H9 (cell line): ENCODE measurements around the gene USP40. TPM values are rescaled to one million over a fixed set of nuclear protein-coding genes. Genes with fewer than 3 reads are reported as not detected.

Experiments
- DNase-seq: peaks from one replicate; pipeline ENCODE4 v3.0.0-alpha.2; 2017
- H2AFZ ChIP-seq: one replicate; pipeline ENCODE4 v1.6.1; 2013; ENCODE audit warnings: mild to moderate bottlenecking, low read length, control low read depth, moderate library complexity
- H2AK5ac ChIP-seq: 2 replicates; pipeline ENCODE4 v1.6.1; 2013; ENCODE audit warnings: low read length, control low read depth, mixed read lengths; ENCODE audit not compliant: insufficient read length
- H2BK120ac ChIP-seq: one replicate; pipeline ENCODE4 v1.6.1; 2013; ENCODE audit warnings: low read depth, mild to moderate bottlenecking, low read length, control low read depth, inconsistent platforms; ENCODE audit not compliant: poor library complexity, severe bottlenecking
- H2BK12ac ChIP-seq: 2 replicates; pipeline ENCODE4 v1.6.1; 2013; ENCODE audit warnings: low read length, control low read depth, mixed read lengths, low read depth; ENCODE audit not compliant: insufficient read length
- H2BK15ac ChIP-seq: 2 replicates; pipeline ENCODE4 v1.6.1; 2013; ENCODE audit warnings: low read depth, low read length, control low read depth
- H2BK20ac ChIP-seq: one replicate; pipeline ENCODE4 v1.6.1; 2013; ENCODE audit warnings: low read depth, mild to moderate bottlenecking, low read length, control low read depth, inconsistent platforms; ENCODE audit not compliant: poor library complexity, severe bottlenecking
- H2BK5ac ChIP-seq: 2 replicates; pipeline ENCODE4 v1.6.1; 2013; ENCODE audit warnings: low read length, control low read depth, mixed read lengths; ENCODE audit not compliant: insufficient read length
- H3K14ac ChIP-seq: 2 replicates; pipeline ENCODE4 v1.6.1; 2013; ENCODE audit warnings: low read length, control low read depth; ENCODE audit not compliant: insufficient read depth
- H3K18ac ChIP-seq: 2 replicates; pipeline ENCODE4 v1.6.1; 2013; ENCODE audit warnings: low read depth, mild to moderate bottlenecking, mixed read lengths, low read length, control low read depth; ENCODE audit not compliant: insufficient read length
- H3K23ac ChIP-seq: 2 replicates; pipeline ENCODE4 v1.6.1; 2013; ENCODE audit warnings: low read length, control low read depth, mixed read lengths, low read depth; ENCODE audit not compliant: insufficient read length
- H3K23me2 ChIP-seq: 2 replicates; pipeline ENCODE4 v1.6.1; 2013; ENCODE audit warnings: low read depth, mild to moderate bottlenecking, mixed read lengths, low read length, control low read depth; ENCODE audit not compliant: insufficient read length, poor library complexity, severe bottlenecking
- H3K27ac ChIP-seq: 2 replicates; pipeline ENCODE4 v1.5.1; 2013; ENCODE audit warnings: low read length, control low read depth, mixed read lengths, low read depth; ENCODE audit not compliant: insufficient read length
- H3K27me3 ChIP-seq: 2 replicates; pipeline ENCODE4 v1.6.1; 2013; ENCODE audit warnings: low read length, control low read depth, inconsistent platforms; ENCODE audit not compliant: insufficient read depth
- H3K4ac ChIP-seq: 2 replicates; pipeline ENCODE4 v1.6.1; 2013; ENCODE audit warnings: low read depth, mild to moderate bottlenecking, control low read depth, inconsistent platforms, low read length, moderate library complexity
- H3K4me1 ChIP-seq: 2 replicates; pipeline ENCODE4 v1.6.1; 2013; ENCODE audit warnings: low read length, control low read depth, inconsistent platforms; ENCODE audit not compliant: insufficient read depth
- H3K4me2 ChIP-seq: 2 replicates; pipeline ENCODE4 v1.6.1; 2013; ENCODE audit warnings: low read length, control low read depth, mixed read lengths; ENCODE audit not compliant: insufficient read length, insufficient read depth
- H3K56ac ChIP-seq: 2 replicates; pipeline ENCODE4 v1.6.1; 2013; ENCODE audit warnings: low read depth, mild to moderate bottlenecking, mixed read lengths, low read length, control low read depth; ENCODE audit not compliant: insufficient read length
- H3K79me1 ChIP-seq: 2 replicates; pipeline ENCODE4 v1.6.1; 2013; ENCODE audit warnings: low read depth, mild to moderate bottlenecking, moderate library complexity, low read length, control low read depth, inconsistent platforms; ENCODE audit not compliant: insufficient read depth, poor library complexity, severe bottlenecking
- H3K79me2 ChIP-seq: 2 replicates; pipeline ENCODE4 v1.6.1; 2013; ENCODE audit warnings: low read length, control low read depth, inconsistent platforms; ENCODE audit not compliant: insufficient read depth
- H3K9ac ChIP-seq: 2 replicates; pipeline ENCODE4 v1.6.1; 2013; ENCODE audit warnings: low read length, control low read depth, mixed read lengths; ENCODE audit not compliant: insufficient read length; ENCODE audit errors: extremely low read depth
- H3K9me3 ChIP-seq: one replicate; pipeline ENCODE4 v1.6.1; 2013; ENCODE audit warnings: low read depth, low read length, inconsistent platforms; ENCODE audit not compliant: control insufficient read depth
- H3T11ph ChIP-seq: one replicate; pipeline ENCODE4 v1.6.1; 2013; ENCODE audit warnings: mild to moderate bottlenecking, low read length, control low read depth, inconsistent platforms
- H4K20me1 ChIP-seq: one replicate; pipeline ENCODE4 v1.6.1; 2013; ENCODE audit not compliant: control insufficient read depth, insufficient read length, insufficient read depth
- H4K5ac ChIP-seq: 2 replicates; pipeline ENCODE4 v1.6.1; 2013; ENCODE audit warnings: low read depth, mild to moderate bottlenecking, mixed read lengths, low read length, control low read depth; ENCODE audit not compliant: insufficient read length
- H4K8ac ChIP-seq: replicated peaks from 2 replicates; pipeline ENCODE4 v1.6.1; 2013; ENCODE audit warnings: low read length, control low read depth, mixed read lengths, low read depth; ENCODE audit not compliant: insufficient read length
- H4K91ac ChIP-seq: 2 replicates; pipeline ENCODE4 v1.6.1; 2013; ENCODE audit warnings: low read depth, mild to moderate bottlenecking, moderate library complexity, mixed read lengths, low read length, control low read depth; ENCODE audit not compliant: insufficient read length
- H3K27ac Mint-ChIP-seq, 3 experiments: 2 replicates in 2 of 3; 3 replicates in 1 of 3; pipeline ENCODE4 v1.8.0; 2020 to 2021; ENCODE audit warnings: mixed read lengths in 3 of 3, mild to moderate bottlenecking in 1 of 3, moderate library complexity in 1 of 3
- H3K27me3 Mint-ChIP-seq: 2 replicates; pipeline ENCODE4 v1.8.0; 2021; ENCODE audit warnings: low read depth, mild to moderate bottlenecking, moderate library complexity, mixed read lengths
- H3K36me3 Mint-ChIP-seq, 3 experiments: 2 replicates in 2 of 3; 3 replicates in 1 of 3; pipeline ENCODE4 v1.8.0; 2020 to 2021; ENCODE audit warnings: low read depth in 3 of 3, mixed read lengths in 3 of 3; ENCODE audit not compliant: insufficient read depth in 1 of 3
- H3K4me1 Mint-ChIP-seq, 2 experiments: 2 replicates each; pipeline ENCODE4 v1.8.0; 2020; ENCODE audit warnings: mixed read lengths in 2 of 2
- H3K4me3 Mint-ChIP-seq, 2 experiments: 2 replicates in 1 of 2; 3 replicates in 1 of 2; pipeline ENCODE4 v1.8.0; 2020 to 2021; ENCODE audit warnings: mild to moderate bottlenecking in 2 of 2, mixed read lengths in 2 of 2, moderate library complexity in 1 of 2
- H3K9me3 Mint-ChIP-seq, 2 experiments: 2 replicates in 1 of 2; 3 replicates in 1 of 2; pipeline ENCODE4 v1.8.0; 2020; ENCODE audit warnings: mild to moderate bottlenecking in 2 of 2, mixed read lengths in 2 of 2, moderate library complexity in 1 of 2
- WGBS: extraction: QIAGEN DNeasy Blood & Tissue Kit; methylation state at CpG from one replicate; pipeline ENCODE4 v1.1.7; 2013; ENCODE audit warnings: missing lambda C conversion rate, low lambda C conversion rate, mixed read lengths; ENCODE audit not compliant: insufficient read length; ENCODE audit errors: extremely low coverage; 5-methylcytosine and 5-hydroxymethylcytosine counted together
- total RNA-seq: library from RNA; stranded (reverse); gene quantifications from 2 replicates; pipeline ENCODE4 v1.2.1, GENCODE V29; 2021
- TF ChIP-seq, protein P1 (sequence below): fragments of 200-600 bp; sonication (generic); conservative IDR thresholded peaks from 3 replicates; pipeline ENCODE4 v1.8.0; 2021; ENCODE audit warnings: antibody characterized with exemption, mild to moderate bottlenecking

USP40 gene
- total RNA-seq, 1 experiment from 2014 or later, result 7.5 TPM

DNA sequence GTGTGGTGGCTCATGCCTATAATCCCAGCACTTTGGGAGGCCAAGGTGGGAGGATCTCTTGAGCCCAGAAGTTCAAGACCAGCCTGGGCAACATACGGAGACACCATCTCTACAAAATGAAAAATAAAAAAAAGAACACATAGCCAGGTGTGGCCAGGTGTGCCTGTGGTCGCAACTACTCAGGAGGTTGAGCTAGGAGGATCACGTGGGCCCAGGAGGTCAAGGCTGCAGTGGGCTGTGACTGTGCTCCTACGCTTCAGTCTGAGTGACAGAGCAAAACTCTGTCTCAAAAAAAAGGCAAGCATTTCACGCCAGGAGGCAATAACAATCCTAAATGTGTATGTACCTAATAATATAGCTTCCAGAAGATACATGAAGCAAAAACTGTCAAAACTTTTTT is 27.8 kb downstream of the USP40 start:
- Histone ChIP-seq H2AK5ac (no peak overlapping the region), H3K27me3 (no peaks in the 10 kb centered on the region), H4K91ac (no peak overlapping the region), H3K23ac (no peak overlapping the region), H3K4me1 (peaks cover 2% of the 10 kb centered on the region; the same call in 1 of the 2 replicates), H3K18ac (no peak overlapping the region), H3K9ac (no peak overlapping the region), H4K8ac (no peak overlapping the region), H3K23me2 (no peaks in the 10 kb centered on the region), H3K27ac (no peak overlapping the region), H4K5ac (no peak overlapping the region), H2BK12ac (no peak overlapping the region), H2BK120ac (no peak overlapping the region), H3K14ac (no peak overlapping the region), H2BK15ac (no peak overlapping the region), H4K20me1 (no peaks in the 10 kb centered on the region), H3T11ph (no peak overlapping the region), H3K56ac (no peak overlapping the region), H2BK5ac (no peak overlapping the region), H2AFZ (no peak overlapping the region), H3K9me3 (no peaks in the 10 kb centered on the region), H2BK20ac (no peak overlapping the region), H3K79me1 (no peaks in the 10 kb centered on the region), H3K4me2 (no peak overlapping the region), H3K4ac (no peak overlapping the region), H3K79me2 (no peaks in the 10 kb centered on the region)
- Mint-ChIP-seq H3K4me1 (no peaks in the 10 kb centered on the region; a peak in 1 of 4 replicates), H3K4me3 (no peak overlapping the region), H3K9me3 (no peaks in the 10 kb centered on the region), H3K27ac (no peak overlapping the region), H3K27me3 (no peaks in the 10 kb centered on the region), H3K36me3 (no peaks in the 10 kb centered on the region)
- DNase-seq, result no peak
- no CpG with 5 or more reads among the region's 5 CpGs for WGBS
- TF ChIP-seq, protein P1, sequence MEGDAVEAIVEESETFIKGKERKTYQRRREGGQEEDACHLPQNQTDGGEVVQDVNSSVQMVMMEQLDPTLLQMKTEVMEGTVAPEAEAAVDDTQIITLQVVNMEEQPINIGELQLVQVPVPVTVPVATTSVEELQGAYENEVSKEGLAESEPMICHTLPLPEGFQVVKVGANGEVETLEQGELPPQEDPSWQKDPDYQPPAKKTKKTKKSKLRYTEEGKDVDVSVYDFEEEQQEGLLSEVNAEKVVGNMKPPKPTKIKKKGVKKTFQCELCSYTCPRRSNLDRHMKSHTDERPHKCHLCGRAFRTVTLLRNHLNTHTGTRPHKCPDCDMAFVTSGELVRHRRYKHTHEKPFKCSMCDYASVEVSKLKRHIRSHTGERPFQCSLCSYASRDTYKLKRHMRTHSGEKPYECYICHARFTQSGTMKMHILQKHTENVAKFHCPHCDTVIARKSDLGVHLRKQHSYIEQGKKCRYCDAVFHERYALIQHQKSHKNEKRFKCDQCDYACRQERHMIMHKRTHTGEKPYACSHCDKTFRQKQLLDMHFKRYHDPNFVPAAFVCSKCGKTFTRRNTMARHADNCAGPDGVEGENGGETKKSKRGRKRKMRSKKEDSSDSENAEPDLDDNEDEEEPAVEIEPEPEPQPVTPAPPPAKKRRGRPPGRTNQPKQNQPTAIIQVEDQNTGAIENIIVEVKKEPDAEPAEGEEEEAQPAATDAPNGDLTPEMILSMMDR, result no peak
